ENCODE results near the gene NFYC. TPM values are rescaled to one million over a fixed set of nuclear protein-coding genes. Genes with fewer than 3 reads are reported as not detected.

The NFYC gene
- total RNA-seq, 1 donor from 2014 or later = 75.9 TPM

DNA sequence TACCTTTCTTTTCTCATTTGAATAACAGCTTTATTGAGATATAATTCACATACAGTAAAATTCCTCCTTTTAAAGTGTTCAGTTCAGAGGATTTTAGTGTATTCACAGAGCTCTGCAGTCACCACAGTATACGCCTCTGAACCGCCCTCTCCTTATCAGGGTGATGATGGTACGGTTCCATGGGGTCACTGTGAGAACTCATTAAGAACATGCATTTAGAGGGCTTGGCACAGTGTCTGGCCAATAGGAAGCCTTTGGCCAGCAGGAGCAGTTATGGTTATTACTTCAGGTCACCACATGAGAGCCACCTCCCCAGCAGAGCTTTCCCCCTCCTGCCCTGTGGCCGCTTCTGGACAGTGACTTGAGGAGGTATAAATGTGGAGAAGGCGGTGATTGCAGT lies 119.4 kb downstream of the NFYC start:
- intact Hi-C loops (cut with DNase I) = no loop called here
- no peaks in the 10 kb centered on the region for H3K36me3 ChIP-seq
- H3K27ac ChIP-seq = no peak overlapping the region
- no peak for DNase-seq (ENCODE audit: low spot score in 2 of 2)
- H3K9me3 ChIP-seq = no peaks in the 10 kb centered on the region
- TF ChIP-seq, protein P1, sequence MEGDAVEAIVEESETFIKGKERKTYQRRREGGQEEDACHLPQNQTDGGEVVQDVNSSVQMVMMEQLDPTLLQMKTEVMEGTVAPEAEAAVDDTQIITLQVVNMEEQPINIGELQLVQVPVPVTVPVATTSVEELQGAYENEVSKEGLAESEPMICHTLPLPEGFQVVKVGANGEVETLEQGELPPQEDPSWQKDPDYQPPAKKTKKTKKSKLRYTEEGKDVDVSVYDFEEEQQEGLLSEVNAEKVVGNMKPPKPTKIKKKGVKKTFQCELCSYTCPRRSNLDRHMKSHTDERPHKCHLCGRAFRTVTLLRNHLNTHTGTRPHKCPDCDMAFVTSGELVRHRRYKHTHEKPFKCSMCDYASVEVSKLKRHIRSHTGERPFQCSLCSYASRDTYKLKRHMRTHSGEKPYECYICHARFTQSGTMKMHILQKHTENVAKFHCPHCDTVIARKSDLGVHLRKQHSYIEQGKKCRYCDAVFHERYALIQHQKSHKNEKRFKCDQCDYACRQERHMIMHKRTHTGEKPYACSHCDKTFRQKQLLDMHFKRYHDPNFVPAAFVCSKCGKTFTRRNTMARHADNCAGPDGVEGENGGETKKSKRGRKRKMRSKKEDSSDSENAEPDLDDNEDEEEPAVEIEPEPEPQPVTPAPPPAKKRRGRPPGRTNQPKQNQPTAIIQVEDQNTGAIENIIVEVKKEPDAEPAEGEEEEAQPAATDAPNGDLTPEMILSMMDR (IDR thresholded peaks at IDR 0.05) = no peak
- peaks cover 14 to 25% of the 10 kb centered on the region in 2 donors for H3K4me1 ChIP-seq
- no peaks in the 10 kb centered on the region for H3K27me3 ChIP-seq
- no peak overlapping the region for H3K4me3 ChIP-seq

DNA sequence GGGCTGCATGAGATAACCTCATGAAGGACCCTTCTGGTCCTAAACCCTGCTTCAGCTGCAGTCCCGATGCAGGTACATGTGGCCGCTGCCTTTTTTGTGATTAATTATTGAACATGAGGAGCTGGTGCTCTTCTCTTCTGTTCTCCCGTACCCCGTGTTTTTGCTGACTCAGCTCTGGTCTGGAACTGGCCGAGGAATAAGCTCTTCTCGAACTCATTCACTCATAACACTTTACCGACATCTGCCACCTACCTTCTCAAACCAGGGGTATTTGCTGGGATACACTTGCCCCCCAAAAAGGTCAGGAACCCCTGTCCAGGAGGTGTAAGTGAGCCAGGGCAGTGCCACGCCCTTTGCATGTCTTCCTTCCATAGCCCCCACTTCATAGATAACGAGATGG lies 123.9 kb downstream of the NFYC start:
- intact Hi-C loops (cut with DNase I) = no loop called here
- H3K36me3 ChIP-seq = peaks cover 3 to 5% of the 10 kb centered on the region in 2 donors
- no peaks in the 10 kb centered on the region for H3K9me3 ChIP-seq
- no peak overlapping the region for H3K27ac ChIP-seq
- no peak overlapping the region for H3K4me3 ChIP-seq
- peaks cover 3 to 7% of the 10 kb centered on the region in 2 donors for H3K4me1 ChIP-seq
- no peaks in the 10 kb centered on the region for H3K27me3 ChIP-seq
- TF ChIP-seq, protein P1 (IDR thresholded peaks at IDR 0.05) = no peak
- no peak for DNase-seq (ENCODE audit: low spot score in 2 of 2)

DNA sequence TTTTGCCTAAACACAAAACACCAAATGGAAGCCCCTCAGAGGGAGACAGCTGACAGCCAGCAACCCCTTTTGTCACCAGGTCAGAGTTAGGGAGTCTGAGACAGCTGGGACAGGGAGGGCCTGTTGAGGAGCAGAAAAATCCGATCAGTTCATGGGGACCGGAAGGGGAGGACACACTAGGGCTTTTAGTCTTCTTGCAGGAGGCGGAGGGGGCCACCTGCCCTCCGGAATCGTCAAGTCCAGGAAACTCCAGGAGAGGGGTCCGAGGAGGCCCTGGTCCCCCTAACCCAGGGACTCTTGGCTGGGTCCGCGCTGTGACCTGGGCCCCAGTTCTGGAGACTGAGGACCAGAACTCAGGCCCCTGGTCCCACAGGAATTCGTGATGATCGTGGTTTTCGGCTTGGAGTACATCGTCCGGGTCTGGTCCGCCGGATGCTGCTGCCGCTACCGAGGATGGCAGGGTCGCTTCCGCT lies 126.3 kb downstream of the NFYC start:
- Histone ChIP-seq H3K9me3 (no peaks in the 10 kb centered on the region), H3K36me3 (peaks cover 3 to 5% of the 10 kb centered on the region in 2 donors), H3K27me3 (no peaks in the 10 kb centered on the region), H3K4me1 (peaks cover 21 to 22% of the 10 kb centered on the region in 2 donors), H3K27ac (no peak overlapping the region), H3K4me3 (peak overlapping the region in 1 of 2 donors; percentile 37)
- DNase-seq (ENCODE audit: low spot score in 2 of 2) = no peak
- intact Hi-C loops (cut with DNase I) = no loop called here
- TF ChIP-seq, protein P1 (IDR thresholded peaks at IDR 0.05) = no peak

DNA sequence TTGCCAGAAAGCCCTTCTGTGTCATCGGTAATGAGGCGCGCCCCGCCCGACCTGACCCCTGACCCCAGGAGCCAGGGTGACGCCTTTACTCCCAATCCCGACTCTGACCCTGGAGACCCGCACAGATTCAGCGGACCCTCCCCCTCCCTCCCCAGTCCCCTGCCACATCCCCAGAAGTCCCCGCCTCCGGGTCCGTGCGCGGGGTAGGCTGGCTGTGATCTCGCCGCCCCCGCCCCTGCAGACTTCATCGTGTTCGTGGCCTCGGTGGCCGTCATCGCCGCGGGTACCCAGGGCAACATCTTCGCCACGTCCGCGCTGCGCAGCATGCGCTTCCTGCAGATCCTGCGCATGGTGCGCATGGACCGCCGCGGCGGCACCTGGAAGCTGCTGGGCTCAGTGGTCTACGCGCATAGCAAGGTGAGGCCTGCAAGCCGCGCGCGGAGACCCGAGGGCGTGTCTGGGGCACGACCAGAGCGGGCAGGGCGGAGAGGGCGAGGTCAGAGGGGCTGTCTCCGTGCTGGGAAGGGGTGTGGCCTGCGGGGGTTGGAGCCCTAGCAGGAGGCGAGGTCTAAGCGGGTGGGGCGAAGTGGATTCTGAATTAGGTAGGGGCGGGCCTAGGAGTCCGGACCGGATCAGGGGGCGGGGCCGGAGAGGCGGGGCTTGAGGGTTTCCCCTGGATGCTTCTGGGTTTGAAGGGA lies 126.9 kb downstream of the NFYC start:
- Histone ChIP-seq H3K27me3 (no peaks in the 10 kb centered on the region), H3K4me3 (peak overlapping the region in 1 of 2 donors; percentile 37), H3K36me3 (peaks cover 3 to 5% of the 10 kb centered on the region in 2 donors), H3K9me3 (no peaks in the 10 kb centered on the region), H3K27ac (peak overlapping the region in 1 of 2 donors; percentile 0), H3K4me1 (peaks cover 21 to 22% of the 10 kb centered on the region in 2 donors)
- TF ChIP-seq, protein P1 (IDR thresholded peaks at IDR 0.05) = no peak
- intact Hi-C loops (cut with DNase I) = no loop called here
- DNase-seq (ENCODE audit: low spot score in 2 of 2) = no peak

DNA sequence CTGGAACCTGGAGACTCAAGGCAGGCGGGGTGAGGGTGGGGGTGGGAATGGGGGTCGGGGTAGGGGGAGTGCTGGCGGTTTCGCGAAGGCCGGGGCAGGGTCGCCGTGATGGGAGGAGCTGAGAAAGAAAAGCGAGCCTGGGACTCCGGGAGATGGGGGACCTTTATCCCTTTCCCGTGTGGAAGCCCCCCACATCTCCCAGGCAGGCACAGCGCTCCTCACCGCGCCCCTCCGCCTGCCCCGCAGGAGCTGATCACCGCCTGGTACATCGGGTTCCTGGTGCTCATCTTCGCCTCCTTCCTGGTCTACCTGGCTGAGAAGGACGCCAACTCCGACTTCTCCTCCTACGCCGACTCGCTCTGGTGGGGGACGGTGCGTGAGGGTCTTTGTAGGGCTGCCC lies 127.6 kb downstream of the NFYC start:
- TF ChIP-seq, protein P1 (IDR thresholded peaks at IDR 0.05) = no peak
- H3K9me3 ChIP-seq = no peaks in the 10 kb centered on the region
- no peak overlapping the region for H3K4me3 ChIP-seq
- peaks cover 3 to 5% of the 10 kb centered on the region in 2 donors for H3K36me3 ChIP-seq
- intact Hi-C loops (cut with DNase I) = no loop called here
- H3K27ac ChIP-seq = peak overlapping the region; percentile 69 to 78
- H3K4me1 ChIP-seq = peaks cover 27% of the 10 kb centered on the region in 2 donors
- H3K27me3 ChIP-seq = no peaks in the 10 kb centered on the region
- no peak for DNase-seq (ENCODE audit: low spot score in 2 of 2)
